HG03442 (cell line): ENCODE measurements around the gene INVS.

Experiments used
- ATAC-seq: cut with Tn5 transposase; IDR thresholded peaks from one replicate; pipeline ENCODE4 v1.9.1; 2021; ENCODE audit warnings: mild to moderate bottlenecking, moderate library complexity; ENCODE audit not compliant: unreplicated experiment

Gene INVS

DNA sequence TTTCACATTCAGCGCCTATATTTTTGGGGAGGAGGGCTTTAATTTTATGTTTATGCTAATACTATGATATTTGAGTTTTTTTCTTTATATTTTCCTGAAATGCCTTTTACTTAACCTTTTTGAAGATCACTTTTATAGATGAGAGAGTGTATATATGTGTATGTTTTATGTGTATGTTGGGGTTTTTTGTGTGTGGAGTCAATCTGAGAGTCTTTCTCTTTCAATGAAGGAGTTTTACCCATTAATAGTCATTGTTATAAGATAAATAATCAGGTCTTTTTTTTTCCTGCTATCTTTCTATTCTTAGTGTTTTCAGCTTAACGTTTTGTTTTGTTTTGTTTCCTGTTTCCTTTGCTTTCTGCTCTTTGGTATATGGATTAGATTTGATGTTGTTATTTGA lies 141.5 kb downstream of the INVS start:
- ATAC-seq: no peak

GRCh38 chr9:100267211-100267610 lies 168.2 kb downstream of the INVS start:
- no peak for ATAC-seq

- ATAC-seq: no peak
Observed at GRCh38 chr9:100268271-100268670, 169.2 kb downstream of the INVS start.

- no peak for ATAC-seq
Observed at GRCh38 chr9:100269656-100270055, 170.6 kb downstream of the INVS start.

DNA sequence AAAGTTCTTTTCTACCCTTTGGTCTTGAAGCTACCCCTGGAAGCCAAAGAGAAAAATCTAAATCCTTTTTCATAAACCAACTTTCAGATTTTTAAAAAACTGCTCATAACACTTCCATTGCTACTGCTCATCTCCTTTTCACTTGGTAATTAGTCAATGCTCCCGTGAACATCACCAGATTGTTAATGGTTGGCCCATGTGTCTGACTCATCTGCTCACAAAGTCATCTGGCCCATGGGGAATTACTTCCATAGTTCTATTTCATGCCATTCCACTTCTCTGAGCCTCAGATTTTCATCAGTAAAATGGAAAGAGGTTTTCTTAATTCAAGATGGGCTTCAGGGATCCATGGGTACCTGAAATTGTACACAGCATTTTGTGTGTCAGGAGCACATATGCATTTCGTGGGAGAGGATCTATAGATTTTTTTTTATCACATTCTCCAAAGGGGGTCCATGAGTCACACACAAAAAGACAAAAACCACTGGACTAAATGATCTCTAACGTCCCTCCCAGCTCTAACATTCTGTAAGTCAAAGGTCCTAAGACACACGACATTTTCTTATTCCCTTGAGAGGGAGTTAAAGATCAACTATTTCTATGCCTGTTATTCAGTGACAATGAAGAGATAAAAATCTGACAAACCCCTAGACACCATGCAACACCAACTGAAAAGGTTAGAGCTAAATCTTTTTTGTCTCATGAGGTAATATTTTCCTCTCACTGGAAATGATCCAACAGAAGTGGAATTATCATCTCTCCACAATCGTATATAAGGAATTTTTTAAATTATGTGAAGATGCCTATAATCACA lies 178.3 kb downstream of the INVS start:
- no peak for ATAC-seq

- no peak for ATAC-seq
Observed at GRCh38 chr9:100281066-100281465, 182.0 kb downstream of the INVS start.

DNA sequence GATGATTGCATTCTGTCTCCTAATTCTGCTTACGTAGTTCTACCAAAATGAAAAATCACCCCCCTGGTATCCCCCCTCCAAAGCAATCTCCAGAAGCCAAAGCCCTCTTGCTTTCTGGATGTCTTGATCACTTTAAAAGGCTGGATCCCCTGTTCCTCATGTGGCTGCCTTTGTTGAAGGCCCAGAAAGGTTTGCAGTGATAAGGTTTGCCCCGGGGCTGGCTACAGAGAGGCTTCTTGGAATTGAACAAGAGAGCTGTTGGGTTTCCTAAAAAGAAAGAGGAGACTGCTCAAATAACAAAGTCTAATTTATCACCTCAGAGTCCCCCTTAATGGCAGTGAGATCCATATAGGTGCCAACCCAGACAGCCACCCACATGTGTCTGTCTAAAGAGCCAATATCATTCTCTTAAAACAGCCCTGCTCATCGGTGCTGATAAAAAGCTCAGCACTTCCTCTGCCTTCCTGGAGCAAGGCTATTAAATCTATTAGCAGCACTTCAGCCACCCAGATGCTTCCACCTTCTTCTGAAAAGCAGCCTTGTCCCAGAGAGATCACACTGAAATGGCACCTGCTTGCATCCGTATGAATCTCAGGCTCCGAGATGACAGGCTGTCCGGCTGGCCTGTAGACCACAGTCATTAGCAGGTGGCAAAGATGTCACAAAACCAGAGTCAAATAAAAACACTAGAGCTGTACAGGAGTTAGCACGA lies 182.8 kb downstream of the INVS start:
- ATAC-seq: no peak

- ATAC-seq: no peak
Observed at GRCh38 chr9:100282388-100282719, 183.3 kb downstream of the INVS start.

DNA sequence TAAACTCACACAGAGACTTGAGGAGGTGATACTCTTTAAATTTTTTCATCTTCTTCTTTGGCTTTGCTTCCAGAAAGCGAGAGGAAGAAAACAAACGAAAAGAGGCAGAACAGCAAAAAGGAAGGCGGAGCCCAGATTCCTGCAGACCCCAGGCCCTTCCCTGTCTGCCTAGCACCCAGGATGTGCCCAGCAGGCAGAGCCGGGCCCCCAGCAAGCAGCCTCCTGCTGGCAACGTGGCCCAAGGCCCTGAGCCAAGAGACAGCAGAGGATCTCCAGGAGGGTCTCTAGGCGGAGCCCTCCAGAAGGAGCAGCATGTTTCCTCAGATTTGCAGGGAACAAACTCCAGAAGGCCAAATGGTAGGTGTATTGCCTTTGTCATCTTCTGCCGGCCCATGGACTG lies 185.2 kb downstream of the INVS start:
- ATAC-seq: no peak

- no peak for ATAC-seq
Observed at GRCh38 chr9:100285080-100285479, 186.0 kb downstream of the INVS start.

DNA sequence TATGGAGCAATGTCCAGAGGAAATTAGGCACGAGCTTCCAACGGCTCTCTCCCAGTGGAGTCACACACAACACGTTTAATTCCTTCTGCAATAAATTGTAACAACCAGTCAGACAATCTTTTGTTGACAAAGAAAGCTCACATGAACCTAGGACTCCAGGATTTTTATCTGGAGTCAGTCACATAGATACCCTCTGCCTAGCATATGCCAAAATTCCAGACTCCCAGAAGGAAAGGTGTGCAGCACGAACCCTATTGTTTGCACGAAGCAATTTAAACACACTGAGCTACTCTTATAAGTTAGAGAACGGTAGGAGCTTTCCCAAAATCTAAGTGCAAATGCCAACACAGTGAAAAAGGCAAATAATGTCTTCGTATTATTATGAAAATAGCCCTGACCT lies 186.6 kb downstream of the INVS start:
- no peak for ATAC-seq

- ATAC-seq: no peak
Observed at GRCh38 chr9:100286257-100286656, 187.2 kb downstream of the INVS start.

DNA sequence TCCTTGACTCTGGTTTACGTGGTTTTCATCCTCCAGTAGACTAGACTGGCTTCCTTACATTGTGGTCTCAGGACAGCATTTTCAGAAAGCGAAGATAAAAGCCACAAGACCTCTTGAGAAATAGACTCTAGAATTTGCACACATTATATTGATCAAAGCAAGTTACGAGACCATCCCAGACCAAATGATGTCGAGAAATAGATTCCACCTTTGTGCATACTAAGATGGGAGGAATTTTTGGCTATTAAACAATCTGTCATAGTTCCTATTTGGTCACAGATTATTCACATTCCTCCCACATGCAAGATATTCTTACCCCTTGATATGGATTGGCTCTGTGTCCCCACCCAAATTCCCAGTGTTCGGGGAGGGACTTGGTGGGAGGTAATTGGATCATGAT lies 188.1 kb downstream of the INVS start:
- no peak for ATAC-seq

GRCh38 chr9:100290714-100291113 lies 191.7 kb downstream of the INVS start:
- no peak for ATAC-seq

GRCh38 chr9:100292414-100292813 lies 193.4 kb downstream of the INVS start:
- no peak for ATAC-seq

DNA sequence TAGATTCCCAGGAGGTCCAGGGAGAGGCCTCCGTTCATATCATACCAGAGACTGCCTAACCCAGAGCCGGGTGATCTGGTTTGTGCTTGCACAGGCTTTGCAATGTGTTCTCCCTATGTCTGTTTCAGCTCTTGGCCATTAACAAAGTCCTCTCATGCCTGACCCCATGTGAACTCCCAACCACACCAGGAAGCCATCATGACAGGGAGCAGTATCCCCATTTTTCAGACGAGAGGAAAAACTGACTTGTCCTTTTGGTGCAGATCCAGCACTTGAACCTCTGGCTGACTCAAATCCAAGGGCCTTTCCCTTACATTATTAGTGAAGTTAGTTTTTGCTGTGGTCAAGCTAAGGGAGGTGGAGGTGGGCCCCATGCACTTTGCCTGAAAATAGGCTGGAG lies 195.3 kb downstream of the INVS start:
- ATAC-seq: no peak

GRCh38 chr9:100294806-100295205 lies 195.8 kb downstream of the INVS start:
- ATAC-seq: no peak

DNA sequence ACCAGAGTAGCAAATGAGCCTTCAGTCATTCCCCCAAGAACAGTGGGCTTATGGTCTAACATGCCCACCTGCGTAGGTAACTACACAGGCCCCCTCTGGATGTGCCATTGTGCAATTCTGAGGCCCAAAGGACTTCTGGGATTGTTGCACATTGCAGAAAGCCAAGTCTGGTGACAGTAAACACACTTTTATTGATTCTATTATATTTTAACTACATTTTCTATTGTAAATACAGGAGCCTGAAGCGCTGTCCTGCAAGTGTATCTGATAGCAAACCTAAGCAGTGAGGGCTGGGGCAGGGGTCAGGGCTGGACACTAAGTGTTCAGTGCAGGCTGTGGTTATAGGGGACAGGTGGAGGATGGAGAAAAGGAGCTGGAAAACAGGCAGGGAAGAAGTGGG lies 196.2 kb downstream of the INVS start:
- ATAC-seq: no peak

GRCh38 chr9:100296407-100296806 lies 197.4 kb downstream of the INVS start:
- no peak for ATAC-seq

- ATAC-seq: no peak
Observed at GRCh38 chr9:100298378-100298777, 199.3 kb downstream of the INVS start.

GRCh38 chr9:100303747-100304146 lies 204.7 kb downstream of the INVS start:
- ATAC-seq: no peak

- no peak for ATAC-seq
Observed at GRCh38 chr9:100306283-100306682, 207.2 kb downstream of the INVS start.

DNA sequence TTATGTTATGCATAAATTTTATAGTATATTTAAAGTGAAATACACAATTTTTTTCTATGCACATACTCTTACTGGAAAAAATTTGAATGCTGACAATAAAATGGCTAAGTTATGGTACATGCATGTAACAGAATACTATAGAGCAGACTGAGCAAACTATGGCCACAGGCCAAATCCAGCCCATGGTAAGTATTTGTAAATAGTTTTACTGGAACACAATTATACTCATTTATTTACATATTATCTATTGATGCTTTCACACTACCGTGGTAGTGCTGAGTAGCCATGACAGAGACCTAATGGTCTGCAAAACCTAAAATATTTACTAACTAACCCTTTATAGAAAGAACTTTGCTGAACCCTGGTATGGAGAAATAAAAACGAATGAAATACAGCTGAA lies 208.0 kb downstream of the INVS start:
- ATAC-seq: no peak
